ENCODE data around the gene PPP3CB.
A peak's percentile ranks its signal among the peaks of the same experiment; 100 is the strongest.

The PPP3CB gene

GRCh38 chr10:73446926-73447325 is 48.9 kb downstream of the PPP3CB start:
- H3K27me3 ChIP-seq (replicated peaks), result no peaks in the 10 kb centered on the region
- TF ChIP-seq CTCF (IDR thresholded peaks at IDR 0.05; ENCODE audit: low read depth, low read length, missing control alignments), result no peak
- H3K27ac ChIP-seq, result no peak overlapping the region
- DNase-seq, result no peak
- H3K4me3 ChIP-seq (ENCODE audit: low read depth, low read length), result no peak overlapping the region
- in situ Hi-C loops (cut with HindIII; ENCODE audit: low pct_ligation_motif_present, low sequenced_read_pairs), result no loop called here
- peaks cover 2% of the 10 kb centered on the region for H3K36me3 ChIP-seq (replicated peaks)

GRCh38 chr10:73444457-73444856 is 51.4 kb downstream of the PPP3CB start:
- Histone ChIP-seq H3K27ac (no peak overlapping the region), H3K36me3 (replicated peaks) (peaks cover 2% of the 10 kb centered on the region), H3K4me3 (ENCODE audit: low read depth, low read length) (no peak overlapping the region), H3K27me3 (replicated peaks) (no peaks in the 10 kb centered on the region)
- no peak for TF ChIP-seq CTCF (IDR thresholded peaks at IDR 0.05; ENCODE audit: low read depth, low read length, missing control alignments)
- in situ Hi-C loops (cut with HindIII; ENCODE audit: low pct_ligation_motif_present, low sequenced_read_pairs), result no loop called here
- no peak for DNase-seq

GRCh38 chr10:73439605-73440312 is 56.1 kb downstream of the PPP3CB start:
- Histone ChIP-seq H3K27me3 (replicated peaks) (no peaks in the 10 kb centered on the region), H3K4me3 (ENCODE audit: low read depth, low read length) (no peak overlapping the region), H3K36me3 (replicated peaks) (peaks cover 13% of the 10 kb centered on the region), H3K27ac (peak overlapping the region; percentile 42)
- no peak for TF ChIP-seq CTCF (IDR thresholded peaks at IDR 0.05; ENCODE audit: low read depth, low read length, missing control alignments)
- in situ Hi-C loops (cut with HindIII; ENCODE audit: low pct_ligation_motif_present, low sequenced_read_pairs), result no loop called here
- peak; percentile 67 for DNase-seq

GRCh38 chr10:73439055-73439454 is 56.8 kb downstream of the PPP3CB start:
- no peak overlapping the region for H3K4me3 ChIP-seq (ENCODE audit: low read depth, low read length)
- in situ Hi-C loops (cut with HindIII; ENCODE audit: low pct_ligation_motif_present, low sequenced_read_pairs), result no loop called here
- TF ChIP-seq CTCF (IDR thresholded peaks at IDR 0.05; ENCODE audit: low read depth, low read length, missing control alignments), result no peak
- no peaks in the 10 kb centered on the region for H3K27me3 ChIP-seq (replicated peaks)
- H3K36me3 ChIP-seq (replicated peaks), result peaks cover 13% of the 10 kb centered on the region
- DNase-seq, result no peak
- H3K27ac ChIP-seq, result peak overlapping the region; percentile 42

- no peak for TF ChIP-seq CTCF (IDR thresholded peaks at IDR 0.05; ENCODE audit: low read depth, low read length, missing control alignments)
- H3K27ac ChIP-seq, result no peak within 1 kb of the TSS
- in situ Hi-C loops (cut with HindIII; ENCODE audit: low pct_ligation_motif_present, low sequenced_read_pairs), result no loop called here
- no peak for DNase-seq
- H3K4me3 ChIP-seq (ENCODE audit: low read depth, low read length), result no peak within 1 kb of the TSS
- H3K27me3 ChIP-seq (replicated peaks), result no peaks in the 10 kb centered on the region
- peaks cover 11% of the 10 kb centered on the region for H3K36me3 ChIP-seq (replicated peaks)
Observed at GRCh38 chr10:73433538-73433867, 62.3 kb downstream of the PPP3CB start, which contains the start of gene MSS51. MSS51 (minus strand) TSS chr10:73433561; CDS start chr10:73428284, 5,277 bp downstream.

All from brain microvascular endothelial cell (primary cell).